Hepatocyte (in vitro differentiated cells): ENCODE measurements around the gene NDUFB10. TPM values are rescaled to one million over a fixed set of nuclear protein-coding genes. Genes with fewer than 3 reads are reported as not detected.

Source experiments
- DNase-seq: peaks from one replicate; pipeline ENCODE4 v3.0.0-alpha.2; 2016; ENCODE audit warnings: low spot score
- H2AFZ ChIP-seq: fragments of 200-600 bp; sonication (generic); 2 replicates; pipeline ENCODE4 v1.6.0; 2016; ENCODE audit warnings: antibody characterized with exemption, mild to moderate bottlenecking
- H3K27ac ChIP-seq: fragments of 200-600 bp; sonication (generic); 2 replicates; pipeline ENCODE4 v1.5.1; 2016; ENCODE audit warnings: mild to moderate bottlenecking
- H3K27me3 ChIP-seq: fragments of 200-600 bp; sonication (generic); 2 replicates; pipeline ENCODE4 v1.6.1; 2016
- H3K36me3 ChIP-seq: fragments of 200-600 bp; sonication (generic); replicated peaks from 2 replicates; pipeline ENCODE4 v1.5.1; 2016; ENCODE audit warnings: low read depth; ENCODE audit not compliant: insufficient read depth
- H3K4me1 ChIP-seq: fragments of 200-600 bp; sonication (generic); 2 replicates; pipeline ENCODE4 v1.5.1; 2016; ENCODE audit warnings: mild to moderate bottlenecking, moderate library complexity; ENCODE audit not compliant: insufficient read depth
- H3K4me2 ChIP-seq: fragments of 200-600 bp; sonication (generic); 2 replicates; pipeline ENCODE4 v1.6.0; 2016
- H3K4me3 ChIP-seq: fragments of 200-600 bp; sonication (generic); 2 replicates; pipeline ENCODE4 v1.5.1; 2016; ENCODE audit warnings: mild to moderate bottlenecking
- H3K79me2 ChIP-seq: fragments of 200-600 bp; sonication (generic); 2 replicates; pipeline ENCODE4 v1.6.0; 2017; ENCODE audit warnings: mild to moderate bottlenecking
- H3K9me2 ChIP-seq: fragments of 200-600 bp; sonication (generic); replicated peaks from 2 replicates; pipeline ENCODE4 v1.6.0; 2017; ENCODE audit warnings: mild to moderate bottlenecking; ENCODE audit not compliant: insufficient read depth
- H3K9me3 ChIP-seq: fragments of 200-600 bp; sonication (generic); 2 replicates; pipeline ENCODE4 v1.5.1; 2016; ENCODE audit warnings: low read depth, mild to moderate bottlenecking
- H4K20me1 ChIP-seq: fragments of 200-600 bp; sonication (generic); 2 replicates; pipeline ENCODE4 v1.6.0; 2016; ENCODE audit warnings: mild to moderate bottlenecking; ENCODE audit not compliant: insufficient read depth, poor library complexity, severe bottlenecking
- EZH2 ChIP-seq: fragments of 200-600 bp; sonication (generic); IDR thresholded peaks from 2 replicates; pipeline ENCODE4 v1.6.1; 2016; ENCODE audit warnings: antibody characterized with exemption, mild to moderate bottlenecking, borderline replicate concordance
- EZH2phosphoT487 ChIP-seq: fragments of 200-600 bp; sonication (generic); IDR thresholded peaks from one replicate; pipeline ENCODE4 v1.6.1; 2018; ENCODE audit warnings: antibody characterized with exemption, mild to moderate bottlenecking, low read depth, moderate library complexity; ENCODE audit not compliant: unreplicated experiment, severe bottlenecking
- WGBS: methylation state at CpG from one replicate; pipeline ENCODE4 v1.1.6; 2016; ENCODE audit warnings: low lambda C conversion rate; ENCODE audit errors: missing lambda C conversion rate; 5-methylcytosine and 5-hydroxymethylcytosine counted together
- polyA plus RNA-seq: library from polyadenylated mRNA; unstranded; fragments of >200 nt; fragmentation: Nextera tagmentation; extraction: Ambion mirVana; gene quantifications from 2 replicates; pipeline ENCODE4 v1.2.1, GENCODE V29; 2016
- total RNA-seq: library from RNA; depleted of rRNA; stranded (reverse); fragments of >200 nt; gene quantifications from 2 replicates; pipeline ENCODE4 v1.2.3, GENCODE V29; 2014
- TF ChIP-seq, protein P1 (sequence below): fragments of 200-600 bp; sonication (generic); IDR thresholded peaks from 2 replicates; pipeline ENCODE4 v1.5.1; 2016; ENCODE audit warnings: antibody characterized with exemption, mild to moderate bottlenecking; ENCODE audit not compliant: poor library complexity

Gene NDUFB10
- total and polyA plus RNA-seq, 2 experiments from 2014 or later: 234 to 244 TPM

- TF ChIP-seq EZH2 (no peak), EZH2phosphoT487 (no peak)
- TF ChIP-seq, protein P1, sequence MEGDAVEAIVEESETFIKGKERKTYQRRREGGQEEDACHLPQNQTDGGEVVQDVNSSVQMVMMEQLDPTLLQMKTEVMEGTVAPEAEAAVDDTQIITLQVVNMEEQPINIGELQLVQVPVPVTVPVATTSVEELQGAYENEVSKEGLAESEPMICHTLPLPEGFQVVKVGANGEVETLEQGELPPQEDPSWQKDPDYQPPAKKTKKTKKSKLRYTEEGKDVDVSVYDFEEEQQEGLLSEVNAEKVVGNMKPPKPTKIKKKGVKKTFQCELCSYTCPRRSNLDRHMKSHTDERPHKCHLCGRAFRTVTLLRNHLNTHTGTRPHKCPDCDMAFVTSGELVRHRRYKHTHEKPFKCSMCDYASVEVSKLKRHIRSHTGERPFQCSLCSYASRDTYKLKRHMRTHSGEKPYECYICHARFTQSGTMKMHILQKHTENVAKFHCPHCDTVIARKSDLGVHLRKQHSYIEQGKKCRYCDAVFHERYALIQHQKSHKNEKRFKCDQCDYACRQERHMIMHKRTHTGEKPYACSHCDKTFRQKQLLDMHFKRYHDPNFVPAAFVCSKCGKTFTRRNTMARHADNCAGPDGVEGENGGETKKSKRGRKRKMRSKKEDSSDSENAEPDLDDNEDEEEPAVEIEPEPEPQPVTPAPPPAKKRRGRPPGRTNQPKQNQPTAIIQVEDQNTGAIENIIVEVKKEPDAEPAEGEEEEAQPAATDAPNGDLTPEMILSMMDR: no peak
- no peak overlapping the region for H3K4me2 ChIP-seq
- 86% methylated on average over 25 of the region's 26 CpGs for WGBS
Observed at GRCh38 chr16:1997494-1998359, 38.4 kb downstream of the NDUFB10 start.

GRCh38 chr16:1998360-1998835 is 39.1 kb downstream of the NDUFB10 start:
- peaks cover 10% of the 10 kb centered on the region for H3K4me1 ChIP-seq
- peak overlapping the region; percentile 53 for H3K27ac ChIP-seq
- H3K9me2 ChIP-seq: no peaks in the 10 kb centered on the region
- DNase-seq: no peak
- H3K36me3 ChIP-seq: no peaks in the 10 kb centered on the region
- H3K4me3 ChIP-seq: no peak overlapping the region
- WGBS: 94% methylated on average over 27 of the region's 27 CpGs
- no peaks in the 10 kb centered on the region for H3K9me3 ChIP-seq
- H2AFZ ChIP-seq: no peak overlapping the region
- H3K4me2 ChIP-seq: no peak overlapping the region
- no peak for TF ChIP-seq EZH2
- TF ChIP-seq EZH2phosphoT487: no peak
- TF ChIP-seq, protein P1: no peak
- H3K27me3 ChIP-seq: no peaks in the 10 kb centered on the region
- H3K79me2 ChIP-seq: peaks cover 4% of the 10 kb centered on the region
- peaks cover 7% of the 10 kb centered on the region for H4K20me1 ChIP-seq

More at GRCh38 chr16:1997494-1998359, 38.4 kb downstream of the NDUFB10 start:
- Histone ChIP-seq H3K4me3 (no peak overlapping the region), H2AFZ (no peak overlapping the region), H3K79me2 (no peaks in the 10 kb centered on the region), H3K9me2 (no peaks in the 10 kb centered on the region), H3K36me3 (no peaks in the 10 kb centered on the region), H3K27ac (peak overlapping the region; percentile 67), H3K27me3 (no peaks in the 10 kb centered on the region), H3K4me1 (peaks cover 10% of the 10 kb centered on the region), H3K9me3 (no peaks in the 10 kb centered on the region), H4K20me1 (peaks cover under 1% of the 10 kb centered on the region)
- no peak for DNase-seq

GRCh38 chr16:1998852-1999801 is 39.8 kb downstream of the NDUFB10 start:
- peaks cover 12% of the 10 kb centered on the region for H4K20me1 ChIP-seq
- peaks cover 8% of the 10 kb centered on the region for H3K79me2 ChIP-seq
- no peak overlapping the region for H3K4me2 ChIP-seq
- no peak overlapping the region for H3K4me3 ChIP-seq
- no peaks in the 10 kb centered on the region for H3K9me3 ChIP-seq
- H3K27ac ChIP-seq: no peak overlapping the region
- 98% methylated on average over 31 of the region's 39 CpGs for whole genome bisulfite sequencing
- H3K9me2 ChIP-seq: no peaks in the 10 kb centered on the region
- H3K36me3 ChIP-seq: no peaks in the 10 kb centered on the region
- no peak overlapping the region for H2AFZ ChIP-seq
- H3K27me3 ChIP-seq: no peaks in the 10 kb centered on the region
- DNase-seq: no peak
- peaks cover 12% of the 10 kb centered on the region for H3K4me1 ChIP-seq
- TF ChIP-seq EZH2phosphoT487 (no peak), EZH2 (no peak)
